Activated CD4-positive, alpha-beta T cell treated with anti-CD3 and anti-CD28 coated beads for 4 hours (primary cell): ENCODE results near the gene PEAK3.

ENCODE experiments used
- DNase-seq, 2 donors: peaks; one replicate each; pipeline ENCODE4 v3.0.0-alpha.2; 2020

PEAK3 gene

DNA sequence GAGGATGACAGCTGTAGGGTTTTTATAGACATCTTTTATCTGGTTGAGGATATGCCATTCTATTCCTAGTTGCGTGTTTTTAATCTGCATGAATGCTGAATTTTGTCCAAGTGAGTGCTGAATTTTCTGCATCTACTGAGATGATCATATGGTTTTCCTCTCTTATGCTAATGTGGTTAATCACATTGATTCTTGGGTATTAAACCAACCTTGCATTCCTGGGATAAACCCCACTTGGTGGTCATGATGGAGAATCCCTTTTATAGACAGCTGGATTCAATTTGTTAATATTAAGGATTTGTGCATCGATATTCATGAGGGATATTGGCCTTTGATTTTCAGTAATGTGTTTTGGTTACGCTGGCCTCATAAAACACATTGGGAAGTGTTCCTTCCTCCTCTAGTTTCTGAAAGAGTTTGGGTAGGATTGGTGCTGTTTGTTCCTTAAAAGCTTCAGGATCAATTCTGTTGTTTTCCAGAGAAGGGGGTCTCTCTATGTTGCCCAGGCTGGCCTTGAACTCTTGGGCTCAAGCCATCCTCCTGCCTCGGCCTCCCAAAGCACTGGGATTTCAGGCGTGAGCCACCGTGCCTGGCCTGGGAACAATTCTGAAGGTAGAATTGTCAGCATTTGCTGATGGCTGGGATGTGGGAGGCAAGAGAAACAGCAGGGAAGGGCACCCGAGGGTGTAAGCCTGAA, 33.3 kb upstream of the PEAK3 start:
- no peak for DNase-seq

DNA sequence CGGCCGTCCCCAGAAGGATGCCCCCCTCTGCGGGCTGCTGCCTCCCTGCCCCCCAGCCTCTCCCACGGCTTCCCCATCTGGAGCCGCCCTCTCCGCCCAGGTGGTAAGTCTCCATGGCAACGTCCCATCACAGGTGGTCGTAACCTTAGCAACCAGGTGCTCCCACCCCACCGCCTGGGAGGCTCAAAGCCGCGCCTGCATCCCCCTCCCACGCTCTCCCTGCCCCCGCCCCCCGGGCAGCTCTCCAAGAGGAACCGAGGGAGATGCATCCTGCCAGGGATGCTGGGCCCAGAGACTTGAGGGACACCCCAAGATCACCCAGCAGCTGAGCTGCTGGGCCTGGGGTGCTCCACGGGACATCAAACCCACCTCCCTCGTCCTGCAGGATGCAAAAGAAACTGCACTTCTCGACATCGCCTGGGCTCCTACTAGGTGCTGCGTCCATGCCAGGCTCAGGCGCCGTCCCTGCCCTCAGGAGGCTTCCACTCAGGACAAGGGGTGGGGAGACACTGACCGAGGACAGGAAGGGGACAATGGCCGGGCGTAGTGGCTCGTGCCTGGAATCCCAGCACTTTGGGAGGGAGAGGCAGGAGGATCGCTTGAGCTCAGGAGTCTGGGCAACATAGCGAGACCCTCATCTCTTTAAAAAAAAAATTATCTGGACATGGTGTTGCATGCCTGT, 31.0 kb upstream of the PEAK3 start:
- DNase-seq = no peak

- no peak for DNase-seq
Measured at GRCh38 chr19:2311093-2311492, 29.1 kb upstream of the PEAK3 start.

DNA sequence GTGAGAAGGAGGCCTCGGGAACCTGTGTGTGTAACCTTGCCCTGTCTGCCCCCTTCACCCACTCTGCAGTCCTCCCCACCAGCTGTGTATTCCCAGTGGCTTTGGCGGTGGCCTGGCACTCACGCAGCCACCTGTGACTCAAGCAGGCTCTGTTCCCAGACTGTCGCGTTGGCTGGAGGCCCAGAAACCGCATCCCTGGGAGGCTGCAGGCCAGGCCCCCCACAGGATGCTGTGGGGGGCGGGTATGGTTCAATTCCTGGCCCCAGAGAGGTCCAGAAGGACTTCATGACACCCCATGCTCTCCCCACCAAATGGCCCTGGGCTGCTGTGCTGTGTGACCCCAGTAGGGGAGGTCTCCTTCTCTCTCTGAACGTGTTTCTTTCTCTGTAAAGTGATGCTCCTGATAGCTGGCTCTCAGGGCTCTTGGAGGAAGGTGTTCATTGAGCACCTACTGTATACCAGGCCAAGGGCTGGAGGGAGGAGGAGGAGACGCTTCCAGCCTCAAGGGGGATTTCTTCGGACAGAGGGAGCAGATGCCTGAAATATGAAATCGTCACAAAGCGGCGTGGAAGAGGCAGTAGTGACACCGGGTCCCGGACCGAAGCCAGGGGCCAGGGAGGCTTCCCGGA, 27.9 kb upstream of the PEAK3 start:
- DNase-seq = no peak

- no peak for DNase-seq
Measured at GRCh38 chr19:2308114-2308556, 26.2 kb upstream of the PEAK3 start, which contains the start of gene LINGO3. Gene LINGO3, minus strand, starts transcription at chr19:2308154. Its CDS starts 16,378 bp downstream, at chr19:2291776.

DNA sequence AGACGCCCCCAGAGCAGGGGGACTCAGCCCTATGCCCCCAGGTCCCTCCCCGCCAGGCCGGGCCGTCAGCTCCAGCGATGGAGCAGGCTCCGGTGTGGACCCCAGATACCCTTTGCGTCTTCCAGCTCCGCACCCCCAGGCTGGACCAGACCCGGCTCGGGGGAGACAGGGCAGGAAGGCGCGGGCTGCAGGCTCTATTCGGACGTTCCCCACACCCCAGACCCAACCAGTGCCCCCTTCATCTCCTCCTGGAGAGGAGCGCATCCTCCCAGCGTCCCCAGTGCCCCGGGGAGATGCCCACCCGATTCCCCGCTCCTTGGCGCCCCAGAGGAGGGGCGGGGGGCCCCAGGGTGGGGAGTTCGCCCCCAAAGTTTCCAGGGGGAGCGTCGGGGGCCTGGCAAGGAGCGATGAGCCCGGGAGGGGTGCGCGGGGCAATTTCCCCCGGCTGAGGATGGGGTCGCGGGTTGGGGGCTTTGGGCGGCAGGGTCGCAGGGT, 25.6 kb upstream of the PEAK3 start:
- no peak for DNase-seq

GRCh38 chr19:2306971-2307370, 25.0 kb upstream of the PEAK3 start:
- no peak for DNase-seq

- DNase-seq = no peak
Measured at GRCh38 chr19:2306281-2306806, 24.4 kb upstream of the PEAK3 start.

DNA sequence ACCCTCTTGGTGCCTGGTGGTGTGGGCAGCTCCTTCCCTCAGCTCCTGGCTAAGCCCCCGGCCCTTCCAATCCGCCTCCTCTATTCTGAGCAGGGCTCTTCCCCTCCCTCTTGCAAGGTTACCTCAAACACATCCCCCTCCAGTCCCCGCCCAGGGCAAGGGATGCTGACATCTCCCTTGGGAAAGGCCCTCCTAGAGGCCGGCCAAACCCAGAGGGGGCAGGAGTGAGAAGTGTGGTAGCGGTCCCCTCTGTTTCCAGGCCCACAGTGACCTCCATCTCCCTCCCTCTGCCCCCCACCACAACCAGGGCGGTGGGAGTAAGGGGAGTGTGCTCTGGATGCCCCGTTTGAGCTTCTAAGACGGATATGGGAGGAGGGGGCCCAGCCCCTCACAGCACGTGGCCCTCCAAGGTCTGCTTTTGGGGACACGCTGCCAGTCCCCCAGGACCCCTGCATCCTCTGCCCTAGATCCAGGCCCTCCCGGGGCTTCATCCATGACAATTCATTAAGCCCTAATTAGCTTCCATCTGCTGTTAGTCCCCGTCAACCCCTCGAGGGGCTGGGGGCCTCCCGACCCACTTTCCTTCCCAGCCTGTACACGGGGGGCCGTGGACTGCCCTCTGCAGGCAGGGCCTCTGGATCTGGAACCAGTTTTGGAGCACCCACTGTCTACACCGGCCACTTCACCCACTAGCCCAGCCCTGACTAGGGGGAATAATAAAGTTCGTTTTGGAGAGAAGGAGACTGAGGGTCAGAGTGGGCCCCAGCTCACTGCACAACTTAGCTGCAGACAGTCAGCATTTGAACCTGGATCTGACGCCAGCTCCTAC, 23.7 kb upstream of the PEAK3 start:
- DNase-seq = no peak

DNA sequence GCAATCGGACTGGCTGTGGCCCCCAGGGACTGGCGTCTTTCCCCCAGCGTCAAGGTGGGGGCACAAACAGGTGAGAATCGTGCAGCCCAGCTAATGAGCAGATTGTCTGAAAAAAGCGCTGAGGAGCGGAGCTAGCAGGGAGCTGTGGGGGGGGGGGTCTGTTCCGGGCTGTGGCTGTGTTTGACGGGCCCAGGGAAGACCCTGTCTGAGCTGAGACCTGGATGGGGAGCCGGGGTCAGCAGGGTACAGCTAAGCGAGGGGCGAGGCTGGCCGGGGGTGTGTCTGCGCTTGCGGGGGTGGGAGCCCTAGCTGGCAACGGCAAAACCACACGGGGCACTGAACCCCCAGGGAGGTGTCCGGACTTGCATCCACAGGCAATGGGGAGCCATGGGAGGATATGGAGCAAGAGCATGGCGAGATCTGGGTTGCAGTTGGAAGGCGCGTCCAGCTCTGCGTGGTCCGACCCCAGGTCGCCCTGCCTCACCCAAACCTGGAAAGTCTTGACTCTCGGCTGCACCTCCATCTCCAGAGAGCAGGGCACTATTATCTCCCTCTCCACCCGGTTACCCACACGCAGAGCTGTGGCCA, 21.3 kb upstream of the PEAK3 start:
- DNase-seq = no peak

- no peak for DNase-seq
Measured at GRCh38 chr19:2302319-2303210, 20.6 kb upstream of the PEAK3 start.

DNA sequence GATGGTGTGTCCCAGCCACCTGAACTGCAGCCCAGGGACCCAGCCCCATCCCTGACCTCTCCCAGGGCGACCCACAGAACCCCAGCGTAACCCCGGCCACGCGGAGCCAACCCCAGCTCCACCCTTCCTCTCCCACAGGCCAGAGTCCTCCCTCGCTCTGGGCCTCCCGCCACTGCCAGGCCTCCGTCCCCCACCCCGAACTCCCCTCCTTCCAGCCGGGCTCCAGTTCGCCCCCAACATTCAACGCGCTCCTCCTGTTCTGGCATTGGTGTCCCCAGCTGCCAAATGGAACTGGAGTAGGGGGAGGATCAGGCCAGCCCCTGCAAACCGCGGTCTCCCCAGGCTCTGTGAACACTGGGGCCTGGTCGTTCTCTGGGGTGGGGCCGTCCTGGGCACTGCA, 18.6 kb upstream of the PEAK3 start:
- no peak for DNase-seq

GRCh38 chr19:2296141-2296540, 14.2 kb upstream of the PEAK3 start:
- DNase-seq = no peak

GRCh38 chr19:2294687-2295335, 12.8 kb upstream of the PEAK3 start:
- no peak for DNase-seq

- DNase-seq = no peak
Measured at GRCh38 chr19:2291185-2291751, 9.3 kb upstream of the PEAK3 start.

DNA sequence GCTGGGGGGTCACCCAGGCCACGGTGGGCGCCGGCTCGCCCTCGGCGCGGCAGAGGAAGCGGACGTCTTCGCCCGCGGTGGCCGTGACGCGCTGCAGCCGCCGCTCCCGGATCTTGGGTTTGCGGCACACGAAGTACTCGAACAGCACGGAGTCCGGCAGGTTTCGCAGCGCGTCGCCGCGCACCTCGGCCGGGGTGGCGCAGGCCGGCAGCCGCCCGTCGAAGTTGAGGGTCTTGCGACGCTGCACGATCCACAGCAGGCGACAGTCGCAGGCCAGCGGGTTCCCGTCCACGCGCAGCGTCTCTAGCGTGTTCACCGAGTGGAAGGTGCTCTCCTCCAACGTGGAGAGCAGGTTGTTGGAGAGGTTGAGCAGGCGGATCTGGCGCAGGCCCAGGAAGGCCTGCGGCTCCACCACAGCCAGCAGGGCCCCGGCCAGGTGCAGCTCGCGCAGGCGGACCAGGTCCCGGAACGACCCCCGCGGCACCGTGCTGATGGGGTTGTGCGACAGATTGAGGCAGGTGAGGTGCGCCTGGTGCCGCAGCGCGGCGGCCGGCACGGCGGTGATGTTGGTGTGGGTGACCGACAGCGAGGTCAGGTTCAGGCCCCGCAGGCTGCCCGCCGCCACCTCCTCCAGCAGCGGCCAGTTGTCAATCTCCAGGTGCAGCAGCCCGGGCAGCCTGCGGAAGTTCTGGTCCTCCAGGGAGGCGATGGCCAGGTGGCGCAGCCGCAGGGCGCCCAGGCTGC, 8.6 kb upstream of the PEAK3 start:
- no peak for DNase-seq

DNA sequence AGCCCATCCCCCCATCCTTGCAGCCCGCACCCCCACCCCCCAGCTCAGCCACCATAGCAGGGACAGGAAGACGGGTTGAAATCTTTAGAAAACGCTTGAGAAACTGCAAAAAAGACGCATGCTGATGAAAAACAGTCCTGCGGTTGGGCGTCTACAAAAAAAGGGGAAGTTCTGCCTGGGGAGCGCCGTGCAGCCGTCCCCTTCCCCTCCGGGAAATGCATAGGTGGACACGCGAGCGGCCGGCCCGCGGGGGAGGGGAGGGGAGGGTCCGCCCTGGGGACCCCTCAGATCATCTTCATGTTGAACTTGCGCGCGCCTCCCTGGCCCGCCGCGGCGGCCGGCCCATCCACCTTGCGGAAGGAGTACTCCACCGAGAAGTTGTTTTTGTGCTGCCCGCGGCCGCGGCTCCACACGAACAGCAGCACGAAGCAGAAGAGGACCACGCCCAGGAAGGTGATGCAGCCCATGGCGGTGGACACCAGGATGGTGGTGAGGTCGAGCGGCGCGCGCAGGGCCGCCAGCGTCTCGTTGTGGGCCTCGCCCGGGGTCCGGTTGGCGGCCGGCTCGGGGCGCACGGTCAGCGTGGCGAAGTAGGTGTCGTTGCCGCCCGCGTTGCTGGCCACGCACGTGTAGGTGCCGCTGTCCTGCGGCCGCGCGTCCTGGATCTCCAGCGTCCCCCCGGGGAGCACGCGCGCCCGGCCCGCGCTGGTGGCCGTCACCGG, 7.9 kb upstream of the PEAK3 start:
- DNase-seq = peak; percentile 22 to 43

- DNase-seq = no peak
Measured at GRCh38 chr19:2288818-2289713, 7.1 kb upstream of the PEAK3 start.
